SK-N-MC (cell line): ENCODE data around the gene BFSP2.

ENCODE experiments used
- EZH2 ChIP-seq: fragments of 200-600 bp; sonication (generic); IDR thresholded peaks from one replicate; pipeline ENCODE4 v1.6.1; 2017; ENCODE audit warnings: antibody characterized with exemption
- FOXP2 ChIP-seq: optimal IDR thresholded peaks from 2 replicates; pipeline ENCODE3; 2011; ENCODE audit warnings: mild to moderate bottlenecking, moderate library complexity; ENCODE audit not compliant: insufficient read depth; ENCODE audit errors: extremely low read length, control extremely low read depth
- POLR2AphosphoS5 ChIP-seq: IDR thresholded peaks from 2 replicates; pipeline ENCODE4 v1.6.1; 2012; ENCODE audit warnings: mild to moderate bottlenecking, low read depth, low read length, borderline replicate concordance

DNA sequence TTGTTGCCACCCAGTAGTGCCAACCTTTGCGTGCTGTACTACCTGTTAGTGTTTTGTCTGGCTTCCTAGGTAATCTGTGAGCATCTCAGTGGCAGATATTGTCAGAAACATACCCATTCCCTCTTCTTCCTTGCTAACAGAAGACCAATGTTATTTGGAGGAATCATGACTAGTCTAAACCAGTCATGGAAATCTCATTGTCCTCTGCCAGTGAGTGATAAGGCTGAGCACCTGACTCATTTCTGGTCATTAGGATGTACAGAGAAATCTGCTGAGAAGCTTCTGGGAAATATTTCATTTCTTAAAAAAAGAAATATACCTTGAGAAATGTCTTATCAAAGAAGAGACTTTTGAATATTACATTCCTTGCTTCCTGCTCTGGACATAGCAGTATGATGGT is 103.6 kb downstream of the BFSP2 start:
- TF ChIP-seq EZH2 = no peak
- no peak for TF ChIP-seq POLR2AphosphoS5
- TF ChIP-seq FOXP2 = no peak
